GM06990 (cell line): ENCODE data around the gene RNF31.
"Not testable (repeated sequence)": the region's sequence is repeated elsewhere in the genome, so short reads cannot be mapped to it uniquely, and the experiment has no call there.

ENCODE experiments used
- DNase-seq: peaks from one replicate; pipeline ENCODE4 v3.0.0-alpha.2; 2011; ENCODE audit not compliant: insufficient read length; ENCODE audit errors: extremely low read depth
- H3K27me3 ChIP-seq: replicated peaks from 2 replicates; pipeline ENCODE4 v1.6.0; 2011; ENCODE audit warnings: low read length; ENCODE audit not compliant: control insufficient read depth, insufficient read depth
- H3K36me3 ChIP-seq: 2 replicates; pipeline ENCODE4 v1.5.1; 2011; ENCODE audit warnings: low read length; ENCODE audit not compliant: control insufficient read depth, insufficient read depth
- H3K4me3 ChIP-seq: replicated peaks from 2 replicates; pipeline ENCODE4 v1.5.1; 2011; ENCODE audit warnings: low read depth, mild to moderate bottlenecking, control low read depth, low read length
- TF ChIP-seq, protein P1 (sequence below): IDR thresholded peaks from 2 replicates; pipeline ENCODE4 v1.5.1; 2011; ENCODE audit warnings: low read length, control low read depth, mild to moderate bottlenecking, inconsistent platforms; ENCODE audit not compliant: insufficient read depth, poor library complexity, severe bottlenecking

Gene RNF31

DNA sequence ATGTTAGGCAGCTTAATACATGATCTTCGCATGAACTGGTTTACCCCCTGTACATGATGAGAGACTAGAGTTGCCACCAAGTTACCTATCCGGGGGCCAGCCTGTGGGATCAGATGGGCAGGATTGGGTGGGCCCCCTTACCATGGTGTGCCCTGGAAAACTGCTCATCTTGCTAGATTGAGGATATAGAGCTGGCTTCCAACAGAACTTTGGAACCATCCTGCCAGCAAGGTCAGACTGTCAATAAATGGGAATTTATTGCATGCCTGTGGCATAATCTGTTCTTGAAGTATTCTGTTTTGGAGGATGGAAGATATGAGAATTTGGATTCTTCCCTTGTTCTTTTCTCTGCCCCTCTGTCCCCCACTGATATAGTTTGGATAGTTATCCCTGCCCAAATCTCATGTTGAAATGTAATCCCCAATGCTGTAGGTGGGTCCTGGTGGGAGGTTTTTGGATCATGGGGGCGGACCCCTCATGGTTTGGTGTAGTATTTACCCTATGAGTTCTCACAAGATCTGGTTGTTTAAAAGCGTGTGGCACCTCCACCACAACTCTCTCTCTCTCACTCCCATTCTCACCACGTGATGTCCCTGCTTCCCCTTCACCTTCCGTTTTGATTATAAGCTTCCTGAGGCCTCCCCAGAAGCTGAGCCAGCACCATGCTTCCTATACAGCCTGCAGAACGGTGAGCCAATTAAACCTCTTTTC is 51.7 kb downstream of the RNF31 start:
- Histone ChIP-seq H3K4me3 (no peak overlapping the region), H3K36me3 (peaks cover 10% of the 10 kb centered on the region), H3K27me3 (no peaks in the 10 kb centered on the region)
- TF ChIP-seq, protein P1, sequence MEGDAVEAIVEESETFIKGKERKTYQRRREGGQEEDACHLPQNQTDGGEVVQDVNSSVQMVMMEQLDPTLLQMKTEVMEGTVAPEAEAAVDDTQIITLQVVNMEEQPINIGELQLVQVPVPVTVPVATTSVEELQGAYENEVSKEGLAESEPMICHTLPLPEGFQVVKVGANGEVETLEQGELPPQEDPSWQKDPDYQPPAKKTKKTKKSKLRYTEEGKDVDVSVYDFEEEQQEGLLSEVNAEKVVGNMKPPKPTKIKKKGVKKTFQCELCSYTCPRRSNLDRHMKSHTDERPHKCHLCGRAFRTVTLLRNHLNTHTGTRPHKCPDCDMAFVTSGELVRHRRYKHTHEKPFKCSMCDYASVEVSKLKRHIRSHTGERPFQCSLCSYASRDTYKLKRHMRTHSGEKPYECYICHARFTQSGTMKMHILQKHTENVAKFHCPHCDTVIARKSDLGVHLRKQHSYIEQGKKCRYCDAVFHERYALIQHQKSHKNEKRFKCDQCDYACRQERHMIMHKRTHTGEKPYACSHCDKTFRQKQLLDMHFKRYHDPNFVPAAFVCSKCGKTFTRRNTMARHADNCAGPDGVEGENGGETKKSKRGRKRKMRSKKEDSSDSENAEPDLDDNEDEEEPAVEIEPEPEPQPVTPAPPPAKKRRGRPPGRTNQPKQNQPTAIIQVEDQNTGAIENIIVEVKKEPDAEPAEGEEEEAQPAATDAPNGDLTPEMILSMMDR = no peak
- DNase-seq = no peak

DNA sequence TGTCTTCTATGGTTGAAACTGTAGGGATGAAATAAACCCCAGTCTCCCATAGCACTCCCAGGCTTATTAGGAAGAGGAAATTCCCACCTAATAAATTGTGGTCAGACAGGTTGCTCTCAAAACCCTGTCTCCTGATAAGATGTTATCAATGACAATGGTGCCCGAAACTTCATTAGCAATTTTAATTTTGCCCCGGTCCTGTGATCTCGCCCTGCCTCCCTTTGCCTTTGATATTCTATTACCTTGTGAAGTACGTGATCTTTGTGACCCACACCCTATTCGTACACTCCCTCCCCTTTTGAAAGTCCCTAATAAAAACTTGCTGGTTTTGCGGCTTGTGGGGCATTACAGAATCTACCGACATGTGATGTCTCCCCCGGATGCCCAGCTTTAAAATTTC is 55.2 kb downstream of the RNF31 start:
- H3K4me3 ChIP-seq, DNase-seq, H3K27me3 ChIP-seq: not testable (repeated sequence)
- H3K36me3 ChIP-seq = peaks cover 24% of the 10 kb centered on the region

DNA sequence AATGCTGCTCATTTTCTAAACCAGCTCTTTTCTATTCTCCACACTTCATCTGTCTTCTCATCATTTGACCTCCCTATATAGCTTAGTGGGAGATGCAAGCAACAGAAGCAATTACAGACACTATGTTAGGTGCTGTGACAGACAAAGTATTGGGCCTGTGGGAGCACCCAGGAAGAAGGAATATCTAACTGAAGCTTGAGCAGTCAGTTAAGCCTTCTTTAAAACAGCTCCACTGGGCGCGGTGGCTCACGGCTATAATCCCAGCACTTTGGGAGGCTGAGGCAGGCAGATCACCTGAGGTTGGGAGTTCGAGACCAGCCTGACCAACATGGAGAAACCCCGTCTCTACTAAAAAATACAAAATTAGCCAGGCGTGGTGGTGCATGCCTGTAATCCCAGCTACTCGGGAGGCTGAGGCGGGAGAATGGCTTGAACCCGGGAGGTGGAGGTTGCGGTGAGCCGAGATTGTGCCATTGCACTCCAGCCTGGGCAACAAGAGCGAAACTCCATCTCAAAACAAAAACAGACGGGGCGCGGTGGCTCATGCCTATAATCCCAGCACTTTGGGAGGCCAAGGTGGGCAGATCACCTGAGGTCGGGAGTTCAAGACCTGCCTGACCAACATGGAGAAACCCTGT is 56.1 kb downstream of the RNF31 start:
- peaks cover 28% of the 10 kb centered on the region for H3K36me3 ChIP-seq
- not testable (repeated sequence) for DNase-seq, H3K4me3 ChIP-seq, H3K27me3 ChIP-seq

DNA sequence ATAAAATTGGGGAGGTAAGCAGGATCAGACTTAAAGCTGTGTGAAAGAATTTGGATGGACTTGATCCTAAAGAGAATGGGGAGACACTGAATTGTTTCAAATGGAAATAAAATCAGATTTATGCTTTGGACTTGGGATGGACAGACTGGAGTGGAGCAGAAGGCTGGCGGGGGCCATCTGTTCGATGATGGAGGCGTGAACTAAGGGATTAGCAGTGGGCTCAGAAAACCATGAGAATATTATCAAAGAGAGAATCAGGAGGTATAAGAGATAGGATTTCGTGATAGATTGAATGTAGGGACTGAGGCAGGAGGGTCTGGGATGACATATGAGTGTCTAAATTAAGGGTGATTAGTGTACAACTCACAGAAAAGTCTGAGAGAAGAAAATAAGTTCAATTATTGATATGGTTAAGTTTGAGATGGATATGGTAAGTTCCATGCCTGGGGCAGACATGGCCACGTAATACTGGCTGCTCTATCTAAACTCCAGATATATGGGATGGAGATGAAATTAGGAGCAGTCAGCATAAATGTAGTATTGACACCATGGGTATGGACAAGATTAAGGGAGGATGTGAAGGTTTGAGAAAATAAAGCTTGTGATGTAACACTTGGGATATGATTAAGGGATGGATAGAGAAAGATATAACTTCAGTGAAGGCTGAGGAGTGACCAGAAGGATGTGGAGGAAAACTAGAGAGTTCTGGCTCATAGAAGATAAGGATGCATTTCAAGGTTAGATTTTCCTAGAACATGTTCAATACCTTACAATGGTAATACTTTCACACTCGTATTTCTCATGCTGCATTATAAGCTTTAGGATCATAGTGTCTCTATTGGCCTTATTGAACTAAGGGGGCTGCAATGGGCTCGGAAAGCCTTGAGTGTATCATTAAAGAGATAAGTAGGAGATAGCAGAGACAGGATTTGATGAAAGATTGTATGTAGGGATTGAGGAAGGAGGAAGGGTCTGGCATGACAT is 57.2 kb downstream of the RNF31 start:
- Histone ChIP-seq H3K4me3 (no peak overlapping the region), H3K27me3 (no peaks in the 10 kb centered on the region), H3K36me3 (peaks cover 29% of the 10 kb centered on the region)
- no peak for DNase-seq
- TF ChIP-seq, protein P1 = no peak

- no peak overlapping the region for H3K4me3 ChIP-seq
- no peak for DNase-seq
- TF ChIP-seq, protein P1 = no peak
- no peaks in the 10 kb centered on the region for H3K27me3 ChIP-seq
- peaks cover 40% of the 10 kb centered on the region for H3K36me3 ChIP-seq
Observed at GRCh38 chr14:24206260-24207103, 59.2 kb downstream of the RNF31 start.

- H3K27me3 ChIP-seq = no peaks in the 10 kb centered on the region
- no peak for DNase-seq
- H3K36me3 ChIP-seq = peaks cover 38% of the 10 kb centered on the region
- TF ChIP-seq, protein P1 = no peak
- H3K4me3 ChIP-seq = no peak overlapping the region
Observed at GRCh38 chr14:24207104-24207551, 59.8 kb downstream of the RNF31 start.
